A673 (cell line): ENCODE results near the gene NPPB.

Experiments used
- EZH2 ChIP-seq: fragments of 200-600 bp; sonication (generic); IDR thresholded peaks from 2 replicates; pipeline ENCODE4 v1.6.1; 2017; ENCODE audit warnings: borderline replicate concordance, low read depth, mild to moderate bottlenecking, mixed read lengths, antibody characterized with exemption, low read length; ENCODE audit not compliant: poor library complexity, severe bottlenecking
- TF ChIP-seq, protein P1 (sequence below): fragments of 300-800, 200-600 bp; sonication (generic); conservative IDR thresholded peaks from 2 replicates; pipeline ENCODE4 v1.5.1; 2017; ENCODE audit warnings: low read depth, mild to moderate bottlenecking, antibody characterized with exemption, low read length, moderate library complexity, mixed read lengths

DNA sequence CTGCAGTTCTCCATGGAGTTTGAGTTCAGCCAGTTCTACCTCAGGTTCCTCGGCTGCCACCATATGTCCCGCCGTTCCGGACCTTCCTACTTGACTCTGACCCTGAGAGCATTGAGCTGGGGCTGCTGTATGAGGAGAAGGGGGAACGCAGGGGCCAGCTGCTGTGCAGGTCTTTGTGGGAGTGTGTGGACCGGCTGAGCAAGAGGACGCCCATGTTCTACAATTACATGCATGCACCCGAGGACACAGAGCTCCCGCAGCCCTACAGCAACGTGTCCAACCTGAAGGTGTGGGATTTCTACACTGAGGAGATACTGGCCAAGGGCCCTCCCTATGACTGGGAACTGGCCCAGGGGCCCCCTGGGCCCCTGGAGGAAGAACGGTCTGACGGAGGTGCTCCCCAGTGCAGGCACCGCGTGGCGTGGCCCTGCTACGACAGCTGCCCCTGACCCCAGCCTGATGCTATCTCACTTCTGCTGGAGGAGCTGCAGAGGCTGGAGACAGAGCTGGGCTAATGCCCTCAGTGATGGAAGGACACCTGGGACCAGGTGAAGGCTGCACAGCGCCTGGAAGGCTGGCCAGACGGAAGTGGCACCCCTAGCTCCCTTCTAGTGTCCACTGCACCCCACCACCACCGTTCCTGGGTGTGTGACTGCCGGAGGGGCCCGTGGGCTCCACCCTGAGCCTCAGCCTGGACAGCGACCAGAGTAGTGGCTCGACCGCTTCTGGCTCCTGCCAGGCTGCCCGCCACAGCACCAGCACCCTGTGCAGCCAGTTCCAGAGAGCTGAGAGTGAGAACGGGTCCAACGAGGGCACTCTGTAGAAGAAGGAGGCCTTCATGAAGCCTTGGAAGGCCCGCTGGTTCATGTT is 20.8 kb upstream of the NPPB start:
- TF ChIP-seq, protein P1, sequence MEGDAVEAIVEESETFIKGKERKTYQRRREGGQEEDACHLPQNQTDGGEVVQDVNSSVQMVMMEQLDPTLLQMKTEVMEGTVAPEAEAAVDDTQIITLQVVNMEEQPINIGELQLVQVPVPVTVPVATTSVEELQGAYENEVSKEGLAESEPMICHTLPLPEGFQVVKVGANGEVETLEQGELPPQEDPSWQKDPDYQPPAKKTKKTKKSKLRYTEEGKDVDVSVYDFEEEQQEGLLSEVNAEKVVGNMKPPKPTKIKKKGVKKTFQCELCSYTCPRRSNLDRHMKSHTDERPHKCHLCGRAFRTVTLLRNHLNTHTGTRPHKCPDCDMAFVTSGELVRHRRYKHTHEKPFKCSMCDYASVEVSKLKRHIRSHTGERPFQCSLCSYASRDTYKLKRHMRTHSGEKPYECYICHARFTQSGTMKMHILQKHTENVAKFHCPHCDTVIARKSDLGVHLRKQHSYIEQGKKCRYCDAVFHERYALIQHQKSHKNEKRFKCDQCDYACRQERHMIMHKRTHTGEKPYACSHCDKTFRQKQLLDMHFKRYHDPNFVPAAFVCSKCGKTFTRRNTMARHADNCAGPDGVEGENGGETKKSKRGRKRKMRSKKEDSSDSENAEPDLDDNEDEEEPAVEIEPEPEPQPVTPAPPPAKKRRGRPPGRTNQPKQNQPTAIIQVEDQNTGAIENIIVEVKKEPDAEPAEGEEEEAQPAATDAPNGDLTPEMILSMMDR, result no peak
- TF ChIP-seq EZH2, result no peak
